ENCODE results near the gene KLF9.

- TF ChIP-seq CTCF (IDR thresholded peaks at IDR 0.05): no peak
- no peak for TF ChIP-seq ZFX (IDR thresholded peaks at IDR 0.05; ENCODE audit: borderline replicate concordance)
Measured at GRCh38 chr9:70362952-70363351, 51.5 kb downstream of the KLF9 start.
